Measurements from ENCODE around the gene GSKIP. TPM values are rescaled to one million over a fixed set of nuclear protein-coding genes. Genes with fewer than 3 reads are reported as not detected.

Gene GSKIP
- polyA plus RNA-seq, 4 donors: 38.1 to 215 (median 102) TPM

GRCh38 chr14:96384053-96384452, 20.7 kb downstream of the GSKIP start:
- DNase-seq: peak in 1 of 2 donors; percentile 39
- WGBS, 3 donors: 48 to 78% (median 50%) methylated on average over 1 of the region's 1 CpG

GRCh38 chr14:96384740-96385139, 21.4 kb downstream of the GSKIP start:
- FAIRE-seq (peak; percentile 89), DNase-seq (no peak)
- H3K27ac ChIP-seq (ENCODE audit: low read depth in 1 of 3, low read length in 2 of 3): no peak overlapping the region
- peaks cover 0 to 7% (median 6%) of the 10 kb centered on the region in 3 donors for H3K36me3 ChIP-seq (ENCODE audit: control insufficient read depth in 3 of 3, insufficient read depth in 2 of 3, low read depth in 1 of 3, low read length in 3 of 3)
- no peaks in the 10 kb centered on the region for H3K4me1 ChIP-seq (ENCODE audit: control insufficient read depth in 3 of 3, insufficient read depth in 2 of 3, low read depth in 1 of 3, low read length in 2 of 3)
- no peaks in the 10 kb centered on the region for H3K9me3 ChIP-seq (ENCODE audit: control insufficient read depth in 2 of 2, insufficient read depth in 1 of 2, low read depth in 1 of 2, low read length in 1 of 2)
- H3K27me3 ChIP-seq (ENCODE audit: control insufficient read depth in 3 of 3, insufficient read depth in 3 of 3, low read length in 3 of 3): no peaks in the 10 kb centered on the region
- WGBS, 3 donors: 90 to 100% (median 96%) methylated on average over 1 of the region's 1 CpG
- no peak overlapping the region for H3K4me3 ChIP-seq (ENCODE audit: low read depth in 1 of 3, low read length in 3 of 3)

More at GRCh38 chr14:96384053-96384452, 20.7 kb downstream of the GSKIP start:
- Histone ChIP-seq H3K36me3 (ENCODE audit: control insufficient read depth in 3 of 3, insufficient read depth in 2 of 3, low read depth in 1 of 3, low read length in 3 of 3) (peaks cover 0 to 7% (median 6%) of the 10 kb centered on the region in 3 donors), H3K27ac (ENCODE audit: low read depth in 1 of 3, low read length in 2 of 3) (no peak overlapping the region), H3K27me3 (ENCODE audit: control insufficient read depth in 3 of 3, insufficient read depth in 3 of 3, low read length in 3 of 3) (no peaks in the 10 kb centered on the region), H3K4me1 (ENCODE audit: control insufficient read depth in 3 of 3, insufficient read depth in 2 of 3, low read depth in 1 of 3, low read length in 2 of 3) (no peaks in the 10 kb centered on the region), H3K9me3 (ENCODE audit: control insufficient read depth in 2 of 2, insufficient read depth in 1 of 2, low read depth in 1 of 2, low read length in 1 of 2) (no peaks in the 10 kb centered on the region), H3K4me3 (ENCODE audit: low read depth in 1 of 3, low read length in 3 of 3) (no peak overlapping the region)
- no peak for FAIRE-seq

GRCh38 chr14:96385385-96385784, 22.1 kb downstream of the GSKIP start:
- Histone ChIP-seq H3K27me3 (ENCODE audit: control insufficient read depth in 3 of 3, insufficient read depth in 3 of 3, low read length in 3 of 3) (no peaks in the 10 kb centered on the region), H3K4me1 (ENCODE audit: control insufficient read depth in 3 of 3, insufficient read depth in 2 of 3, low read depth in 1 of 3, low read length in 2 of 3) (no peaks in the 10 kb centered on the region), H3K27ac (ENCODE audit: low read depth in 1 of 3, low read length in 2 of 3) (no peak overlapping the region), H3K4me3 (ENCODE audit: low read depth in 1 of 3, low read length in 3 of 3) (no peak overlapping the region), H3K9me3 (ENCODE audit: control insufficient read depth in 2 of 2, insufficient read depth in 1 of 2, low read depth in 1 of 2, low read length in 1 of 2) (no peaks in the 10 kb centered on the region), H3K36me3 (ENCODE audit: control insufficient read depth in 3 of 3, insufficient read depth in 2 of 3, low read depth in 1 of 3, low read length in 3 of 3) (peaks cover 0 to 7% (median 6%) of the 10 kb centered on the region in 3 donors)
- DNase-seq (no peak), FAIRE-seq (no peak)
- 90 to 95% (median 93%) methylated on average over 3 of the region's 3 CpGs for WGBS, 3 donors

DNA sequence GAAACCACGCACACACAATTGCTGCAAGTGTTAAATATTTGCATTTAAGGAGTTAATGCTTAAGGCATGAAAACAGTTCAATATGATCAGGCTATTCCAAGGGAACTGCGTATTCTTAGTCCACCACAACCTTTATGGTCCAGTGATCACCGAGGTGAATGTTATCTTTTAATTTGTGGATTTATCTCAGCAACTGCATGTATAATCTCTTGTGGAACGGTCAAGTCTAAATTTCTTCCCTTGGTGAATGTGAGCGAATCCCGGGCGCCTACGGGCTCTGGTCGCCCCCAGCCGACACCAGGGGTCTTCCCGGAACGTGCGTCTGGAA, 27.6 kb downstream of the GSKIP start:
- FAIRE-seq (no peak), DNase-seq (no peak)
- WGBS, 3 donors: 3% methylated on average over 13 of the region's 13 CpGs
- Histone ChIP-seq H3K27me3 (ENCODE audit: control insufficient read depth in 3 of 3, insufficient read depth in 3 of 3, low read length in 3 of 3) (peaks cover 0 to 7% (median 0%) of the 10 kb centered on the region in 3 donors), H3K4me3 (ENCODE audit: low read depth in 1 of 3, low read length in 3 of 3) (peak overlapping the region in 2 of 3 donors; percentile 79 to 80), H3K4me1 (ENCODE audit: control insufficient read depth in 3 of 3, insufficient read depth in 2 of 3, low read depth in 1 of 3, low read length in 2 of 3) (peaks cover 0 to 7% (median 0%) of the 10 kb centered on the region in 3 donors), H3K36me3 (ENCODE audit: control insufficient read depth in 3 of 3, insufficient read depth in 2 of 3, low read depth in 1 of 3, low read length in 3 of 3) (no peaks in the 10 kb centered on the region), H3K9me3 (ENCODE audit: control insufficient read depth in 2 of 2, insufficient read depth in 1 of 2, low read depth in 1 of 2, low read length in 1 of 2) (no peaks in the 10 kb centered on the region), H3K27ac (ENCODE audit: low read depth in 1 of 3, low read length in 2 of 3) (peak overlapping the region in 2 of 3 donors; percentile 28 to 80)

- H3K4me3 ChIP-seq (ENCODE audit: low read depth in 1 of 3, low read length in 3 of 3): peak overlapping the region; percentile 48 to 83 (median 80)
- peaks cover 0 to 7% (median 0%) of the 10 kb centered on the region in 3 donors for H3K4me1 ChIP-seq (ENCODE audit: control insufficient read depth in 3 of 3, insufficient read depth in 2 of 3, low read depth in 1 of 3, low read length in 2 of 3)
- peak overlapping the region; percentile 28 to 80 (median 69) for H3K27ac ChIP-seq (ENCODE audit: low read depth in 1 of 3, low read length in 2 of 3)
- no peaks in the 10 kb centered on the region for H3K36me3 ChIP-seq (ENCODE audit: control insufficient read depth in 3 of 3, insufficient read depth in 2 of 3, low read depth in 1 of 3, low read length in 3 of 3)
- FAIRE-seq: no peak
- peaks cover 0 to 7% (median 0%) of the 10 kb centered on the region in 3 donors for H3K27me3 ChIP-seq (ENCODE audit: control insufficient read depth in 3 of 3, insufficient read depth in 3 of 3, low read length in 3 of 3)
- H3K9me3 ChIP-seq (ENCODE audit: control insufficient read depth in 2 of 2, insufficient read depth in 1 of 2, low read depth in 1 of 2, low read length in 1 of 2): no peaks in the 10 kb centered on the region
- peak; percentile 95 to 98 for DNase-seq
- 0 to 1% (median 0%) methylated on average over 48 to 79 of the region's 79 CpGs for WGBS, 3 donors
Observed at GRCh38 chr14:96391293-96392118, 28.2 kb downstream of the GSKIP start.

GRCh38 chr14:96393071-96393691, 29.9 kb downstream of the GSKIP start:
- WGBS, 3 donors: 73 to 83% (median 80%) methylated on average over 5 of the region's 5 CpGs
- H3K27me3 ChIP-seq (ENCODE audit: control insufficient read depth in 3 of 3, insufficient read depth in 3 of 3, low read length in 3 of 3): peaks cover 0 to 7% (median 0%) of the 10 kb centered on the region in 3 donors
- peaks cover 0 to 7% (median 0%) of the 10 kb centered on the region in 3 donors for H3K4me1 ChIP-seq (ENCODE audit: control insufficient read depth in 3 of 3, insufficient read depth in 2 of 3, low read depth in 1 of 3, low read length in 2 of 3)
- no peak overlapping the region for H3K27ac ChIP-seq (ENCODE audit: low read depth in 1 of 3, low read length in 2 of 3)
- no peak overlapping the region for H3K4me3 ChIP-seq (ENCODE audit: low read depth in 1 of 3, low read length in 3 of 3)
- FAIRE-seq: no peak
- H3K36me3 ChIP-seq (ENCODE audit: control insufficient read depth in 3 of 3, insufficient read depth in 2 of 3, low read depth in 1 of 3, low read length in 3 of 3): no peaks in the 10 kb centered on the region
- no peaks in the 10 kb centered on the region for H3K9me3 ChIP-seq (ENCODE audit: control insufficient read depth in 2 of 2, insufficient read depth in 1 of 2, low read depth in 1 of 2, low read length in 1 of 2)
- DNase-seq: peak in 1 of 2 donors; percentile 20

GRCh38 chr14:96394047-96394815, 30.9 kb downstream of the GSKIP start:
- DNase-seq (no peak), FAIRE-seq (no peak)
- Histone ChIP-seq H3K4me1 (ENCODE audit: control insufficient read depth in 3 of 3, insufficient read depth in 2 of 3, low read depth in 1 of 3, low read length in 2 of 3) (peaks cover 0 to 7% (median 0%) of the 10 kb centered on the region in 3 donors), H3K4me3 (ENCODE audit: low read depth in 1 of 3, low read length in 3 of 3) (no peak overlapping the region), H3K27ac (ENCODE audit: low read depth in 1 of 3, low read length in 2 of 3) (no peak overlapping the region), H3K27me3 (ENCODE audit: control insufficient read depth in 3 of 3, insufficient read depth in 3 of 3, low read length in 3 of 3) (peaks cover 0 to 7% (median 0%) of the 10 kb centered on the region in 3 donors), H3K36me3 (ENCODE audit: control insufficient read depth in 3 of 3, insufficient read depth in 2 of 3, low read depth in 1 of 3, low read length in 3 of 3) (no peaks in the 10 kb centered on the region), H3K9me3 (ENCODE audit: control insufficient read depth in 2 of 2, insufficient read depth in 1 of 2, low read depth in 1 of 2, low read length in 1 of 2) (no peaks in the 10 kb centered on the region)
- WGBS, 3 donors: 80 to 85% (median 83%) methylated on average over 7 of the region's 7 CpGs

DNA sequence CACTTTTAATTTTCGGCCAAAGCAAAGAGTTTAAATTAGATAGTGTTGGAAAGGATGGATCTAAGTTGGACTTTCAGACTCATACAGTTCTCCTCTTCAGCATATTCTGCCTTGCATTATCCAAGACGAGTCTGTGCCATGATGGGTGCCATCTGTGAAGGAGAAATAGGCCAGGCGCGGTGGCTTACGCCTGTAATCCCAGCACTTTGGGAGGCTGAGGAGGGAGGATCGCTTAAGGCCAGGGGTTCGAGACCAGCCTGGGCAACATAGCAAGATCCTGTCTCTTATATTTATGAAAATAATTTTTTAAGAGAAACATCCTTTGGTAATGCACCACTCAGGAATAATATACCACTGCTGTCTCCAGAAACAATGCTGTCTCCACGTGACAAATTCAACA, 35.1 kb downstream of the GSKIP start:
- no peak for DNase-seq
- no peaks in the 10 kb centered on the region for H3K9me3 ChIP-seq (ENCODE audit: control insufficient read depth in 2 of 2, insufficient read depth in 1 of 2, low read depth in 1 of 2, low read length in 1 of 2)
- WGBS, 3 donors: 89 to 94% (median 92%) methylated on average over 8 of the region's 8 CpGs
- no peaks in the 10 kb centered on the region for H3K4me1 ChIP-seq (ENCODE audit: control insufficient read depth in 3 of 3, insufficient read depth in 2 of 3, low read depth in 1 of 3, low read length in 2 of 3)
- no peaks in the 10 kb centered on the region for H3K27me3 ChIP-seq (ENCODE audit: control insufficient read depth in 3 of 3, insufficient read depth in 3 of 3, low read length in 3 of 3)
- H3K4me3 ChIP-seq (ENCODE audit: low read depth in 1 of 3, low read length in 3 of 3): no peak overlapping the region
- H3K27ac ChIP-seq (ENCODE audit: low read depth in 1 of 3, low read length in 2 of 3): no peak overlapping the region
- no peak for FAIRE-seq
- no peaks in the 10 kb centered on the region for H3K36me3 ChIP-seq (ENCODE audit: control insufficient read depth in 3 of 3, insufficient read depth in 2 of 3, low read depth in 1 of 3, low read length in 3 of 3)
